ENCODE data around the gene KCTD2.
A peak's percentile ranks its signal among the peaks of the same experiment; 100 is the strongest.

KCTD2 gene

DNA sequence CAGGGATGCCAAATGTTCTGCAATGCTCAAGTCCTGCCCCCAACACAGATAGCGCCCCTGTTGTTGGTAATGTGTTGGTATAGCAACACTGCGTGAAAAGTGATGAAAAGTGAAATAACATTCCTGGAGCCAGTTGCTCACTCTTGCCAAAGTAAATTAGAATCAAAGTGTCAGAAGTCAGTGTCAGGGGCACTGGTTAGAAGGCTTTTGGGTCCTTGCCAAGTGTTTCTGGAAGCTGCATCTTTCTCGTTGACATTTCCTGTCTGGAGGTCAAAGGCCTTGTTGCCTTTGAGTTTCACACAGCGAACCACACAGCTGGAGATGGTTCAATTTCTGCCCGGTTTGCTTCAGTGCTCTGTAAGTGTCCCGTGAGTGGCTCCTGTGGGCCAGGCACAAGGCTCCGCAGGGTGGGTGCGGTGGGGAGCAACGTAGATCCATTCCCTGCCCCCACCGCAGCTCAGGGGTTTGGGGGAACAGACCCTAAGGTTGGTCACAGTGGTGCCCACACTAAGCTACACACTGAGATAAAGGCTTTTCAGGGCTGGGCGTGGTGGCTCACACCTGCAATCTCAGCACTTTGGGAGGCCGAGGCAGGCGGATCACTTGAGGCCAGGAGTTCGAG lies 37.1 kb downstream of the KCTD2 start:
- H3K4me2 ChIP-seq (ENCODE audit: low read depth, low read length, poor library complexity, severe bottlenecking), result no peak overlapping the region
- peaks cover 18% of the 10 kb centered on the region for H3K4me1 ChIP-seq (ENCODE audit: insufficient read depth, low read length, poor library complexity, severe bottlenecking)
- TF ChIP-seq, protein P1, sequence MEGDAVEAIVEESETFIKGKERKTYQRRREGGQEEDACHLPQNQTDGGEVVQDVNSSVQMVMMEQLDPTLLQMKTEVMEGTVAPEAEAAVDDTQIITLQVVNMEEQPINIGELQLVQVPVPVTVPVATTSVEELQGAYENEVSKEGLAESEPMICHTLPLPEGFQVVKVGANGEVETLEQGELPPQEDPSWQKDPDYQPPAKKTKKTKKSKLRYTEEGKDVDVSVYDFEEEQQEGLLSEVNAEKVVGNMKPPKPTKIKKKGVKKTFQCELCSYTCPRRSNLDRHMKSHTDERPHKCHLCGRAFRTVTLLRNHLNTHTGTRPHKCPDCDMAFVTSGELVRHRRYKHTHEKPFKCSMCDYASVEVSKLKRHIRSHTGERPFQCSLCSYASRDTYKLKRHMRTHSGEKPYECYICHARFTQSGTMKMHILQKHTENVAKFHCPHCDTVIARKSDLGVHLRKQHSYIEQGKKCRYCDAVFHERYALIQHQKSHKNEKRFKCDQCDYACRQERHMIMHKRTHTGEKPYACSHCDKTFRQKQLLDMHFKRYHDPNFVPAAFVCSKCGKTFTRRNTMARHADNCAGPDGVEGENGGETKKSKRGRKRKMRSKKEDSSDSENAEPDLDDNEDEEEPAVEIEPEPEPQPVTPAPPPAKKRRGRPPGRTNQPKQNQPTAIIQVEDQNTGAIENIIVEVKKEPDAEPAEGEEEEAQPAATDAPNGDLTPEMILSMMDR (conservative IDR thresholded peaks at IDR 0.05; ENCODE audit: low read length), result no peak
- TF ChIP-seq EZH2phosphoT487 (IDR thresholded peaks at IDR 0.05; ENCODE audit: borderline replicate concordance), result no peak
- no peaks in the 10 kb centered on the region for H3K9me2 ChIP-seq (replicated peaks; ENCODE audit: low read depth, low read length)
- H3K9ac ChIP-seq (ENCODE audit: low read depth, low read length, poor library complexity, severe bottlenecking), result no peak overlapping the region
- no peaks in the 10 kb centered on the region for H4K20me1 ChIP-seq (ENCODE audit: insufficient read depth, low read length, poor library complexity, severe bottlenecking)
- no peaks in the 10 kb centered on the region for H3K9me3 ChIP-seq (ENCODE audit: insufficient read depth, low read depth, low read length)
- no peak overlapping the region for H3K4me3 ChIP-seq (ENCODE audit: low read length, poor library complexity, severe bottlenecking)
- H2AFZ ChIP-seq (ENCODE audit: low read length), result no peak overlapping the region
- H3K36me3 ChIP-seq (ENCODE audit: insufficient read depth, low read length), result no peaks in the 10 kb centered on the region
- H3K79me2 ChIP-seq (ENCODE audit: insufficient read depth, low read length), result no peaks in the 10 kb centered on the region
- H3K27me3 ChIP-seq (ENCODE audit: insufficient read depth, low read length, poor library complexity, severe bottlenecking), result no peaks in the 10 kb centered on the region
- H3F3A ChIP-seq (ENCODE audit: low read depth), result no peaks in the 10 kb centered on the region

DNA sequence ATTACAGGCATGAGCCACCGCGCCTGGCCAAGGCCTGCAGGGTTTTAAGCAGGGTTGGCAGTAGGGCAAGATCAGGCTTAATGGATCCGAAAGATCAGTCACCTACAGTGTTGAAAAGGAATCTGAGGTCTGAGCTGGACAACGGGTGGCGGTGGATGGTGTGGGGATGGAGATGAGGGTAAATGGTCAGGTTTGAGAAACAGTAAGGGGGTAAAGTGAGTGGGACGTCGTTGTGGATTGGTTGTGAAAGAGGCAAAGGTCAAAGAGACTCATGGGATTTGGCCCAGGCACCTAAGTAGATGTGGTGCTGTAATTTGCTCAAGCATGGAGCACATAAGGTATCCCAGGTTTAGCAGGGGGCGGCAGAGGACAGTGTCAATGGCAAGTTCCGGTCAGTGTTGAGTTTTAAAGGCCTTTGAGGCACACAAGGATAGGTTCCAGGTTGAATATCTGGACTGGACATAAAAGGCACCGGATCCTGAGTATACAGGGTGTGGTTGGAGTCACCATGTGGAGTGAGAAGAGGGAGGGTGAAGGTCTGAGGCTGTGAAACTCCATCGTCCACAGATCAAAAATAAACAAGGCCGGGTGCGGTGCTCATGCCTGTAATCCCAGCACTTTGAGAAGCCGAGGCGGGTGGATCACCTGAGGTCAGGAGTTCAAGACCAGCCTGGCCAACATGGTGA lies 39.6 kb downstream of the KCTD2 start:
- Histone ChIP-seq H3K9me2 (replicated peaks; ENCODE audit: low read depth, low read length) (no peaks in the 10 kb centered on the region), H4K20me1 (ENCODE audit: insufficient read depth, low read length, poor library complexity, severe bottlenecking) (no peaks in the 10 kb centered on the region), H3K79me2 (ENCODE audit: insufficient read depth, low read length) (no peaks in the 10 kb centered on the region), H3K9ac (ENCODE audit: low read depth, low read length, poor library complexity, severe bottlenecking) (no peak overlapping the region), H3K36me3 (ENCODE audit: insufficient read depth, low read length) (no peaks in the 10 kb centered on the region), H3K9me3 (ENCODE audit: insufficient read depth, low read depth, low read length) (no peaks in the 10 kb centered on the region), H3K4me2 (ENCODE audit: low read depth, low read length, poor library complexity, severe bottlenecking) (peak overlapping the region; percentile 76), H2AFZ (ENCODE audit: low read length) (no peak overlapping the region), H3K27me3 (ENCODE audit: insufficient read depth, low read length, poor library complexity, severe bottlenecking) (no peaks in the 10 kb centered on the region), H3K4me3 (ENCODE audit: low read length, poor library complexity, severe bottlenecking) (peak overlapping the region; percentile 75), H3F3A (ENCODE audit: low read depth) (no peaks in the 10 kb centered on the region), H3K4me1 (ENCODE audit: insufficient read depth, low read length, poor library complexity, severe bottlenecking) (peaks cover 19% of the 10 kb centered on the region)
- TF ChIP-seq EZH2phosphoT487 (IDR thresholded peaks at IDR 0.05; ENCODE audit: borderline replicate concordance), result no peak
- TF ChIP-seq, protein P1 (conservative IDR thresholded peaks at IDR 0.05; ENCODE audit: low read length), result no peak

DNA sequence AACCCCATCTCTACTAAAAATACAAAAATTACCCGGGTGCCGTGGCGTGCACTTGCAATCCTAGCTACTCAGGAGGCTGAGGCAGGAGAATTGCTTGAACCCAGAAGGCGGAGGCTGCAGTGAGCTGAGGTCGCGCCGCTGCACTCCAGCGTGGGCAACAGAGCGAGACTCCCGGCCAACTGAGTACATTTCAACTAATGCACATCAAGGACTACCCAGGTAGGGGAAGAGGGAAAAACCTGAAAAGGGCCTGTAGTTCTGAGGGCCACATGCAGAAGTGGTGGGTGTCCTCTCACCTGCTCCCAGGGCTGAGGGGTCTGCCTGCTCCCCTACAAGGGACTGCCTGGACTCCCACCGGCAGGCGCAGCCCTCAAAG lies 40.1 kb downstream of the KCTD2 start:
- H3K4me1 ChIP-seq (ENCODE audit: insufficient read depth, low read length, poor library complexity, severe bottlenecking), result peaks cover 19% of the 10 kb centered on the region
- no peaks in the 10 kb centered on the region for H3K9me3 ChIP-seq (ENCODE audit: insufficient read depth, low read depth, low read length)
- H3K79me2 ChIP-seq (ENCODE audit: insufficient read depth, low read length), result no peaks in the 10 kb centered on the region
- no peaks in the 10 kb centered on the region for H3K27me3 ChIP-seq (ENCODE audit: insufficient read depth, low read length, poor library complexity, severe bottlenecking)
- H3F3A ChIP-seq (ENCODE audit: low read depth), result no peaks in the 10 kb centered on the region
- H2AFZ ChIP-seq (ENCODE audit: low read length), result peak overlapping the region; percentile 81
- H3K9me2 ChIP-seq (replicated peaks; ENCODE audit: low read depth, low read length), result no peaks in the 10 kb centered on the region
- peak overlapping the region; percentile 76 for H3K4me2 ChIP-seq (ENCODE audit: low read depth, low read length, poor library complexity, severe bottlenecking)
- TF ChIP-seq, protein P1 (conservative IDR thresholded peaks at IDR 0.05; ENCODE audit: low read length), result no peak
- TF ChIP-seq EZH2phosphoT487 (IDR thresholded peaks at IDR 0.05; ENCODE audit: borderline replicate concordance), result no peak
- H3K36me3 ChIP-seq (ENCODE audit: insufficient read depth, low read length), result no peaks in the 10 kb centered on the region
- H3K9ac ChIP-seq (ENCODE audit: low read depth, low read length, poor library complexity, severe bottlenecking), result peak overlapping the region; percentile 74
- no peaks in the 10 kb centered on the region for H4K20me1 ChIP-seq (ENCODE audit: insufficient read depth, low read length, poor library complexity, severe bottlenecking)
- H3K4me3 ChIP-seq (ENCODE audit: low read length, poor library complexity, severe bottlenecking), result peak overlapping the region; percentile 75

Data from Loucy (cell line).